ENCODE measurements around the gene STAB2.

- TF ChIP-seq CTCF (IDR thresholded peaks at IDR 0.05): no peak
- TF ChIP-seq EP300 (IDR thresholded peaks at IDR 0.05): no peak
- TF ChIP-seq POLR2A (IDR thresholded peaks at IDR 0.05): no peak
These were observed 67.7 kb downstream of the STAB2 start for GRCh38 chr12:103654816-103655215.

All from ovary (tissue), 3 donors.